22Rv1 (cell line): ENCODE measurements around the gene WASL.

Source experiments
- H3K27ac ChIP-seq: fragments of 450-650 bp; 2 replicates; pipeline ENCODE4 v1.5.1; 2017
- CTCF ChIP-seq: fragments of 450-650 bp; IDR thresholded peaks from 2 replicates; pipeline ENCODE4 v1.5.1; 2017; ENCODE audit warnings: mild to moderate bottlenecking
- ZFX ChIP-seq: fragments of 450-650 bp; IDR thresholded peaks from 2 replicates; pipeline ENCODE4 v1.6.1; 2017; ENCODE audit warnings: antibody characterized with exemption, borderline replicate concordance

Gene WASL

GRCh38 chr7:123782071-123782798 is 33.4 kb upstream of the WASL start:
- H3K27ac ChIP-seq, result peak overlapping the region; percentile 70
- TF ChIP-seq CTCF, result no peak

- H3K27ac ChIP-seq, result peak overlapping the region; percentile 83
Measured at GRCh38 chr7:123780472-123780871, 31.7 kb upstream of the WASL start.

DNA sequence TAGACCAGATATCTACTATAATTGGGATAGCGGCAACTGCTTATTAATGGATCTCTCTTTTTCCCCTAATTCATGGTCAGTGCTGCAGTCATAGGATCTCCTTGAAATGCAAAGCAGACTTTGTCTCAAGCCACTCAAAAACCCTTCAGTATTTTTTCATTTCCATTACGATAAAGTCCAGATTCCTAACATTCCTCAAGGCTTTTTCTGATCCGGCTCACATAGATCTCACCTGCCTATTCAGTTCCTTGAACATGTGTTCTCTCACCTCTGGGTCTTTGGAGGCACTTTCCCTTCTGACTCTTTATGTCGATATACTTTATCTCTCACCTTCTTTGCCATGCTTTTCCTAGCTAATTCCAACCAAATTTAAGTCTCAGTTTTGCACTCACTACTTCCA is 25.7 kb upstream of the WASL start:
- no peak overlapping the region for H3K27ac ChIP-seq

GRCh38 chr7:123773481-123773880 is 24.7 kb upstream of the WASL start:
- TF ChIP-seq ZFX (no peak), CTCF (no peak)
- H3K27ac ChIP-seq, result no peak overlapping the region

More for the DNA sequence above, 25.7 kb upstream of the WASL start:
- no peak for TF ChIP-seq CTCF
- TF ChIP-seq ZFX, result no peak

DNA sequence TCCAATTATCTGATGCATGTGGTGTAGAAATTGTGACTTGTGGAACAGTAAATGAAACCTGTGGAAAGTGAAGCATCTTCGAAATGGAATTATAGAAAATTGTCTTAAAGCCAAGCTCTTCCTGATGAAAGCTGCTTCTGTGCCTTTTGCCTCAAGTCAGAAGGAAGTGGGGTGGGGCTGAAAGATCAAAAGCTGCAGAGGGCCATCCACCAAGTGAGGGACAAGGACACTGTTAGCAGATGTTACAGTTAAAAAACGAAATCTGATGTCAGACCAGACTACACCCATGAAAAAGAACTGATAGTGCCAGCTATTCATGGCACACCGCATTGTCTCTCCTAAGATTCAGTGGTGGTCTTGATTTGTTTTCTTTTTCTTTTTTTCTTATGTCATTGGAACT is 23.8 kb upstream of the WASL start:
- TF ChIP-seq CTCF (no peak), ZFX (no peak)
- H3K27ac ChIP-seq, result no peak overlapping the region

DNA sequence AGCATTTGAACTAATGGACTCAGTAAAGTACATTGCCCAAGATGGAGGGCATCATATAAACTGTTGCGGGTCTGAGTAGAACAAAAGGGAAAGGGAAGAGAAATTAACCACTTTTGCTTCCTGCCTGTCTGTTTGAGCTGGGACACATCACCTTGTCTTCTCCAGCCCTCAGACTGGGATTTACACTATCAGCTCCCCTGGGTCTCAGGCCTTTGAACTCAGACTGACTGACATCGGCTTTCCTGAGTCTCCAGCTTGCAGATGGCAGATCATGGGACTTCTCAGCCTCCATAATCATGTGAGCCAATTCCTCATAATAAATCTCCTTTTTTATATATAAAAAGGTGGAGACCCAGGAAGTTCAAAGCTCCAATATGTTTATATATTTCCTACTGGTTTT is 23.0 kb upstream of the WASL start:
- no peak overlapping the region for H3K27ac ChIP-seq
- TF ChIP-seq CTCF (no peak), ZFX (no peak)

DNA sequence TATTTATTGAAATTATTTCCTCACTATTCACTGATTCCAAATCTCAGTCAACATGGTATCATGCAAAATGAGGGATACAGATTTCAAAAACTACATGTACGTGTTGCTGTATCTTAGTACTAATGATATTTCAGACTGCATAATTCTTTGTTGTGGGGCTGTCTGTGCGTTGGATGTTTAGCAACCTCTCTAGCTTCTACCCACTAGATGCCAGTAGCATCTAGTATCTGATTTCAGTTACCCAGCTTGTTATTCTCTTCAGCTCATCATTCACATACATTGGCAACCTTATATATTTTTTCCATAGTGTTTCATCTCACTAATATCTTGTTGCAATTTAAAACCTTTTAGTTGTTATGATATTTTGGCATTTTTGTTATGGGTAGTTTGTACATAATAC is 22.5 kb upstream of the WASL start:
- H3K27ac ChIP-seq, result no peak overlapping the region
- TF ChIP-seq ZFX (no peak), CTCF (peak; percentile 11; the same call in 1 of the 2 replicates)

- TF ChIP-seq CTCF (no peak), ZFX (no peak)
- H3K27ac ChIP-seq, result no peak overlapping the region
Measured at GRCh38 chr7:123770378-123770777, 21.6 kb upstream of the WASL start.
